Trophoblast cell (in vitro differentiated cells and primary cell): Measurements from ENCODE around the gene TSBP1.

ENCODE experiments used
- DNase-seq, 2 donors: peaks; one replicate each; pipeline ENCODE4 v3.0.0-alpha.2; 2016
- H2AFZ ChIP-seq: 2 replicates; pipeline ENCODE4 v1.6.1; 2013; ENCODE audit warnings: low read length, moderate library complexity, mild to moderate bottlenecking; ENCODE audit not compliant: insufficient read depth, poor library complexity
- H2AK5ac ChIP-seq: 2 replicates; pipeline ENCODE4 v1.6.1; 2013; ENCODE audit warnings: mild to moderate bottlenecking, low read length
- H2BK120ac ChIP-seq: 2 replicates; pipeline ENCODE4 v1.6.1; 2013; ENCODE audit warnings: low read length, mild to moderate bottlenecking, moderate library complexity; ENCODE audit not compliant: insufficient read depth, poor library complexity
- H2BK12ac ChIP-seq: 2 replicates; pipeline ENCODE4 v1.6.1; 2013; ENCODE audit warnings: mild to moderate bottlenecking, low read length, moderate library complexity
- H2BK5ac ChIP-seq: 2 replicates; pipeline ENCODE4 v1.6.1; 2013; ENCODE audit warnings: low read length, low read depth, moderate library complexity, mild to moderate bottlenecking; ENCODE audit not compliant: poor library complexity
- H3K14ac ChIP-seq: 2 replicates; pipeline ENCODE4 v1.6.1; 2013; ENCODE audit warnings: mild to moderate bottlenecking, low read length
- H3K18ac ChIP-seq: 2 replicates; pipeline ENCODE4 v1.6.1; 2013; ENCODE audit warnings: mild to moderate bottlenecking, low read length
- H3K23ac ChIP-seq: 2 replicates; pipeline ENCODE4 v1.6.1; 2013; ENCODE audit warnings: low read length
- H3K27ac ChIP-seq: 2 replicates; pipeline ENCODE4 v1.5.1; 2013; ENCODE audit warnings: low read depth, mild to moderate bottlenecking, inconsistent platforms, low read length, moderate library complexity
- H3K27me3 ChIP-seq: 2 replicates; pipeline ENCODE4 v1.6.1; 2013; ENCODE audit warnings: inconsistent platforms, mild to moderate bottlenecking, low read length, moderate library complexity; ENCODE audit not compliant: insufficient read depth
- H3K36me3 ChIP-seq, 2 experiments: 1 replicate in 1 of 2; 2 replicates in 1 of 2; pipeline ENCODE4 v1.6.1; 2013; ENCODE audit warnings: low read length in 2 of 2, mild to moderate bottlenecking in 2 of 2, moderate library complexity in 1 of 2; ENCODE audit not compliant: insufficient read depth in 2 of 2, control insufficient read depth in 1 of 2
- H3K4ac ChIP-seq: 2 replicates; pipeline ENCODE4 v1.6.1; 2013; ENCODE audit warnings: low read depth, mild to moderate bottlenecking, low read length, moderate library complexity
- H3K4me1 ChIP-seq, 2 experiments: 1 replicate in 1 of 2; 2 replicates in 1 of 2; pipeline ENCODE4 v1.6.1; 2013; ENCODE audit warnings: low read length in 2 of 2, mild to moderate bottlenecking in 2 of 2, moderate library complexity in 1 of 2; ENCODE audit not compliant: insufficient read depth in 2 of 2, control insufficient read depth in 1 of 2
- H3K4me2 ChIP-seq: 2 replicates; pipeline ENCODE4 v1.6.1; 2013; ENCODE audit warnings: inconsistent platforms, mild to moderate bottlenecking, low read length, moderate library complexity
- H3K4me3 ChIP-seq: 2 replicates; pipeline ENCODE4 v1.5.1; 2013; ENCODE audit warnings: mild to moderate bottlenecking, low read depth, low read length, inconsistent platforms
- H3K79me1 ChIP-seq: one replicate; pipeline ENCODE4 v1.6.1; 2013; ENCODE audit warnings: low read length
- H3K79me2 ChIP-seq: 2 replicates; pipeline ENCODE4 v1.6.1; 2013; ENCODE audit warnings: low read length, mild to moderate bottlenecking; ENCODE audit not compliant: control insufficient read depth, insufficient read depth, poor library complexity
- H3K9ac ChIP-seq: 2 replicates; pipeline ENCODE4 v1.6.1; 2013; ENCODE audit warnings: mild to moderate bottlenecking, low read length
- H3K9me3 ChIP-seq: 2 replicates; pipeline ENCODE4 v1.6.1; 2013; ENCODE audit warnings: low read depth, mild to moderate bottlenecking, control low read depth, inconsistent platforms, low read length; ENCODE audit not compliant: insufficient read depth
- H4K12ac ChIP-seq: 2 replicates; pipeline ENCODE4 v1.6.1; 2013; ENCODE audit warnings: low read depth, mild to moderate bottlenecking, low read length, moderate library complexity
- H4K8ac ChIP-seq: 2 replicates; pipeline ENCODE4 v1.6.1; 2013; ENCODE audit warnings: low read depth, mild to moderate bottlenecking, low read length, moderate library complexity
- H4K91ac ChIP-seq: one replicate; pipeline ENCODE4 v1.6.1; 2013; ENCODE audit warnings: low read depth, mild to moderate bottlenecking, low read length, moderate library complexity
- WGBS: extraction: QIAGEN DNeasy Blood & Tissue Kit; methylation state at CpG from one replicate; pipeline ENCODE4 v1.1.7; 2013; ENCODE audit warnings: missing lambda C conversion rate; ENCODE audit not compliant: insufficient read length, insufficient coverage; ENCODE audit errors: extremely low coverage; 5-methylcytosine and 5-hydroxymethylcytosine counted together

TSBP1 gene

GRCh38 chr6:32411566-32412327 is 40.0 kb upstream of the TSBP1 start:
- H3K9ac ChIP-seq, result no peak overlapping the region
- H3K4ac ChIP-seq, result no peak overlapping the region
- H3K79me2 ChIP-seq, result no peaks in the 10 kb centered on the region
- H4K91ac ChIP-seq, result no peak overlapping the region
- DNase-seq, result no peak
- no peak overlapping the region for H3K4me3 ChIP-seq
- H2BK5ac ChIP-seq, result no peak overlapping the region
- H2BK12ac ChIP-seq, result no peak overlapping the region
- no peaks in the 10 kb centered on the region for H3K9me3 ChIP-seq
- no peak overlapping the region for H3K14ac ChIP-seq
- H3K23ac ChIP-seq, result no peak overlapping the region
- no CpG with 5 or more reads among the region's 9 CpGs for WGBS
- H2BK120ac ChIP-seq, result no peak overlapping the region
- H3K18ac ChIP-seq, result no peak overlapping the region
- H2AFZ ChIP-seq, result no peak overlapping the region
- no peaks in the 10 kb centered on the region for H3K79me1 ChIP-seq
- H3K27me3 ChIP-seq, result no peaks in the 10 kb centered on the region
- no peak overlapping the region for H4K12ac ChIP-seq
- no peak overlapping the region for H3K27ac ChIP-seq
- H3K4me2 ChIP-seq, result no peak overlapping the region
- H2AK5ac ChIP-seq, result no peak overlapping the region
- no peaks in the 10 kb centered on the region for H3K36me3 ChIP-seq
- no peaks in the 10 kb centered on the region for H3K4me1 ChIP-seq
- H4K8ac ChIP-seq, result no peak overlapping the region

GRCh38 chr6:32410906-32411305 is 39.2 kb upstream of the TSBP1 start:
- Histone ChIP-seq H3K9ac (no peak overlapping the region), H4K8ac (no peak overlapping the region), H3K79me1 (no peaks in the 10 kb centered on the region), H3K14ac (no peak overlapping the region), H2AFZ (no peak overlapping the region), H3K27me3 (no peaks in the 10 kb centered on the region), H3K4me1 (no peaks in the 10 kb centered on the region), H3K79me2 (no peaks in the 10 kb centered on the region), H3K4me3 (no peak overlapping the region), H2AK5ac (no peak overlapping the region), H3K36me3 (no peaks in the 10 kb centered on the region), H2BK5ac (no peak overlapping the region), H3K4me2 (no peak overlapping the region), H3K9me3 (no peaks in the 10 kb centered on the region), H3K27ac (no peak overlapping the region), H3K4ac (no peak overlapping the region), H2BK120ac (no peak overlapping the region), H3K23ac (no peak overlapping the region), H4K12ac (no peak overlapping the region), H2BK12ac (no peak overlapping the region), H3K18ac (no peak overlapping the region), H4K91ac (no peak overlapping the region)
- no CpG with 5 or more reads among the region's 5 CpGs for WGBS
- DNase-seq, result no peak

- Histone ChIP-seq H4K8ac (no peak within 1 kb of the TSS), H3K27me3 (no peaks in the 10 kb centered on the region), H3K79me2 (no peaks in the 10 kb centered on the region), H2BK5ac (no peak within 1 kb of the TSS), H2AFZ (no peak within 1 kb of the TSS), H3K9ac (no peak within 1 kb of the TSS), H3K4me1 (no peaks in the 10 kb centered on the region), H3K27ac (no peak within 1 kb of the TSS), H3K9me3 (peaks cover 2% of the 10 kb centered on the region), H2BK120ac (no peak within 1 kb of the TSS), H3K14ac (no peak within 1 kb of the TSS), H4K12ac (no peak within 1 kb of the TSS), H4K91ac (no peak within 1 kb of the TSS), H3K4me3 (no peak within 1 kb of the TSS), H2AK5ac (no peak within 1 kb of the TSS), H3K4ac (no peak within 1 kb of the TSS), H2BK12ac (no peak within 1 kb of the TSS), H3K4me2 (no peak within 1 kb of the TSS), H3K23ac (no peak within 1 kb of the TSS), H3K79me1 (no peaks in the 10 kb centered on the region), H3K18ac (no peak within 1 kb of the TSS), H3K36me3 (no peaks in the 10 kb centered on the region)
- whole genome bisulfite sequencing, result no CpG with 5 or more reads among the region's 4 CpGs
- DNase-seq, result no peak
Measured at GRCh38 chr6:32406857-32407256, 35.2 kb upstream of the TSBP1 start, which contains the start of gene BTNL2. Gene BTNL2, minus strand, starts transcription at chr6:32407181. Its CDS starts 58 bp downstream, at chr6:32407123.

GRCh38 chr6:32406197-32406596 is 34.5 kb upstream of the TSBP1 start:
- H3K4me3 ChIP-seq, result no peak overlapping the region

More at GRCh38 chr6:32406197-32406596, 34.5 kb upstream of the TSBP1 start:
- Histone ChIP-seq H2BK12ac (no peak overlapping the region), H3K18ac (no peak overlapping the region), H4K8ac (no peak overlapping the region), H2BK5ac (no peak overlapping the region), H2BK120ac (no peak overlapping the region), H3K27ac (no peak overlapping the region), H3K4me1 (no peaks in the 10 kb centered on the region), H3K79me1 (no peaks in the 10 kb centered on the region), H3K9ac (no peak overlapping the region), H3K4ac (no peak overlapping the region), H3K27me3 (no peaks in the 10 kb centered on the region), H2AK5ac (no peak overlapping the region), H3K23ac (no peak overlapping the region), H3K79me2 (no peaks in the 10 kb centered on the region), H3K4me2 (no peak overlapping the region), H3K14ac (no peak overlapping the region), H3K36me3 (no peaks in the 10 kb centered on the region), H2AFZ (no peak overlapping the region), H4K91ac (no peak overlapping the region), H3K9me3 (peaks cover 2% of the 10 kb centered on the region), H4K12ac (no peak overlapping the region)
- DNase-seq, result no peak
- WGBS, result no CpG with 5 or more reads among the region's 9 CpGs
